Measurements from ENCODE around the gene GNAS. TPM values are rescaled to one million over a fixed set of nuclear protein-coding genes. Genes with fewer than 3 reads are reported as not detected.

The GNAS gene
- total RNA-seq, 1 donor from 2014 or later = 784 TPM

GRCh38 chr20:58877050-58877975 lies 24.8 kb downstream of the GNAS start:
- CTCF ChIA-PET = interaction anchor here (0.8 kb wide), 1 partner anchor 330 kb away, joined by 4 read pairs; no protein-coding TSS in a partner anchor
- no peaks in the 10 kb centered on the region for H3K27me3 Mint-ChIP-seq
- intact Hi-C loops (cut with micrococcal nuclease) = no loop called here

GRCh38 chr20:58877976-58878360 lies 25.5 kb downstream of the GNAS start:
- ATAC-seq (ENCODE audit: low read depth) (no peak), DNase-seq (no peak)
- Mint-ChIP-seq H3K27me3 (no peaks in the 10 kb centered on the region), H3K4me1 (no peaks in the 10 kb centered on the region), H3K4me3 (no peak overlapping the region), H3K36me3 (ENCODE audit: low read depth) (no peaks in the 10 kb centered on the region), H3K9me3 (no peaks in the 10 kb centered on the region), H3K27ac (no peak overlapping the region)
- intact Hi-C loops (cut with micrococcal nuclease) = no loop called here
- ChIA-PET POLR2A (no interaction called here), CTCF (no interaction called here)
- TF ChIP-seq CTCF (IDR thresholded peaks at IDR 0.05) = no peak

More at GRCh38 chr20:58877050-58877975, 24.8 kb downstream of the GNAS start:
- no peak overlapping the region for H3K27ac Mint-ChIP-seq
- H3K9me3 Mint-ChIP-seq = no peaks in the 10 kb centered on the region
- H3K4me3 Mint-ChIP-seq = no peak overlapping the region
- peaks cover 2% of the 10 kb centered on the region for H3K4me1 Mint-ChIP-seq
- no peak for ATAC-seq (ENCODE audit: low read depth)
- TF ChIP-seq CTCF (IDR thresholded peaks at IDR 0.05) = no peak
- no peak for DNase-seq
- no peaks in the 10 kb centered on the region for H3K36me3 Mint-ChIP-seq (ENCODE audit: low read depth)
- POLR2A ChIA-PET = no interaction called here

DNA sequence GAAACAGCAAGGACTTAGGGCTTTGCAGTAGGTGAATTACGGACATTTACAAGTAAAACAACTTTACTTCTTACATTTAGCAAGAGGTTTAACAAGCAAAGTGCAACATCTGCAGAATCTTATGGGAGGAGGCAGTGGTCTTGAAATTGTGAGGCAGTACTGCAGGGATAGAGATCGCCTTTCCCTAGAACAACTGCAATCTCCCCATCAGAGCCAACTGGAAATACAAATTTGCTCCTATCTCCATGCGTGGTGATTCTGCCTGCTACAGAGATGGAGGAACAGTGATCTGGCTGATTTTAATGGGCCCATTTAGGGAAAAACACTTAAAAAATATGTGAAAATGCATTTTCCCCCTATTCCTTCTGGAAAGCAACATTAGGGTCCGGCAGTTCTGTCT lies 25.9 kb downstream of the GNAS start:
- ChIA-PET POLR2A (no interaction called here), CTCF (no interaction called here)
- TF ChIP-seq CTCF (IDR thresholded peaks at IDR 0.05) = no peak
- no peak for DNase-seq
- H3K4me3 Mint-ChIP-seq = no peak overlapping the region
- no peak overlapping the region for H3K27ac Mint-ChIP-seq
- intact Hi-C loops (cut with micrococcal nuclease) = no loop called here
- no peaks in the 10 kb centered on the region for H3K36me3 Mint-ChIP-seq (ENCODE audit: low read depth)
- no peak for ATAC-seq (ENCODE audit: low read depth)
- H3K9me3 Mint-ChIP-seq = no peaks in the 10 kb centered on the region
- H3K27me3 Mint-ChIP-seq = no peaks in the 10 kb centered on the region
- H3K4me1 Mint-ChIP-seq = no peaks in the 10 kb centered on the region

- no peak for TF ChIP-seq CTCF (IDR thresholded peaks at IDR 0.05)
- intact Hi-C loops (cut with micrococcal nuclease) = no loop called here
- ATAC-seq (ENCODE audit: low read depth) = no peak
- Mint-ChIP-seq H3K27me3 (no peaks in the 10 kb centered on the region), H3K9me3 (no peaks in the 10 kb centered on the region), H3K4me3 (no peak overlapping the region), H3K36me3 (ENCODE audit: low read depth) (no peaks in the 10 kb centered on the region), H3K4me1 (no peaks in the 10 kb centered on the region), H3K27ac (no peak overlapping the region)
- CTCF ChIA-PET = no interaction called here
- DNase-seq = no peak
- POLR2A ChIA-PET = no interaction called here
Observed at GRCh38 chr20:58880441-58880840, 27.9 kb downstream of the GNAS start.

DNA sequence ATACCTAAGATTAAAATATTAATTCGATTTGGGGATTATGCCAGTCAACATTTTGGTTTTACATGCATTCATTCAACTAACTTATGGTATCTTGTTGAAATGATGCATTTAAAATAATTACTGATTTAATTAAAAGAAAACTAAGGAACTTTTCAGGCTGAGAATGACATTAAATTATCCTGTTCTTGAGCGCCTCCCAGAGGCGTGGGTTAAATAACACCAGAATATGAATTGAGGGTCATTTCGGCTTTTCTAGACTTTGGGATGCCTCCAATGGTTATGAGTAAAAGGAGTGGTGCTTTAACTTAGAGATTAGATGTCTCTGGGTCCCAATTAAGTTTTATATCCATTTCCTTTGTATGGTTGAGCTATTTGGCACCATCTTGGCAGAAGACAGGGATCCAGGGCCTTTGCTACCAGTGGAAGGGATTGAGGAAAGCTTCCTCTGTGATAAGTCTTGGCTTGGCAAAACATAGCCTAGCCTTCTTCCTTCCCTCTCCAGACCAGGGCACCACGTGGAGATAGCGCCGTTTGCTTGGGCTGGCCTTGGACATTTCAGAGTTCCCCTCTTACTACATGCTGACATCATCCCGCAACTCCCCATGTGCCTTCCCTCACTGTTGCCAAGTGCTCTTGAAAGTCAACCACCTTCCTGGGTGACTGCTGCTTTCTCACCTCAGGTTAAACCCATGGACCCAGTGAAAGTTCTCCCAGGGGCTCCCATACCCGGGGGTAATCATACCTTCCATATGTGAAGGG lies 28.7 kb downstream of the GNAS start:
- CTCF ChIA-PET = no interaction called here
- Mint-ChIP-seq H3K4me3 (no peak overlapping the region), H3K36me3 (ENCODE audit: low read depth) (no peaks in the 10 kb centered on the region), H3K4me1 (no peaks in the 10 kb centered on the region), H3K27ac (no peak overlapping the region), H3K27me3 (no peaks in the 10 kb centered on the region), H3K9me3 (no peaks in the 10 kb centered on the region)
- no peak for DNase-seq
- ATAC-seq (ENCODE audit: low read depth) = no peak
- TF ChIP-seq CTCF (IDR thresholded peaks at IDR 0.05) = no peak
- intact Hi-C loops (cut with micrococcal nuclease) = no loop called here
- POLR2A ChIA-PET = interaction anchor here (0.5 kb wide), 1 partner anchor 99 kb away, joined by 3 read pairs; no protein-coding TSS in a partner anchor

Measured in activated B cell treated with CpG ODN at 0.5 μM for 24 hours (primary cell).